ENCODE measurements around the gene SGSM1. TPM values are rescaled to one million over a fixed set of nuclear protein-coding genes. Genes with fewer than 3 reads are reported as not detected.

Gene SGSM1
- total and polyA plus RNA-seq, 2 experiments from 2014 or later, result 0.39 TPM; not detected in 1

DNA sequence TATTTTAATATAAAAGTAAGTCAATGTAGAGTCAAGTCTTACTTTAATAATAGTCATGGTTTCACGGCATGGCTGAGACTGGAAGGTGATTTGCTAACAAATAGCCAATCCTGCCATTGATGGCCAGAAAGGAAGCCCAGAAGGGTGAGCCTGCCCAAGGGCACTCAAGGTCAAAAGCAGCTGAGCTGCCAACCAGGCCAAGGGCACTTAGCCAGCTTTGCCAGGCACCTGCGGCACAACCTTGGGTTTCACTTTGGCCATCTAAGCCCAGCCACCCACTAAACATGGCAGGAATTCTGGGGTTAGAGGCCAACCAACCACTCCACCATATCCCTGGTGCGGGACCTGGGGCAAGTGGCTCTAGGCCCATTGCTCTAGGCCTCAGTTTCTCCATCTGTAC, 136.3 kb downstream of the SGSM1 start:
- no peak for DNase-seq (ENCODE audit: low read depth in 1 of 2, low spot score in 1 of 2)
- TF ChIP-seq, protein P1, sequence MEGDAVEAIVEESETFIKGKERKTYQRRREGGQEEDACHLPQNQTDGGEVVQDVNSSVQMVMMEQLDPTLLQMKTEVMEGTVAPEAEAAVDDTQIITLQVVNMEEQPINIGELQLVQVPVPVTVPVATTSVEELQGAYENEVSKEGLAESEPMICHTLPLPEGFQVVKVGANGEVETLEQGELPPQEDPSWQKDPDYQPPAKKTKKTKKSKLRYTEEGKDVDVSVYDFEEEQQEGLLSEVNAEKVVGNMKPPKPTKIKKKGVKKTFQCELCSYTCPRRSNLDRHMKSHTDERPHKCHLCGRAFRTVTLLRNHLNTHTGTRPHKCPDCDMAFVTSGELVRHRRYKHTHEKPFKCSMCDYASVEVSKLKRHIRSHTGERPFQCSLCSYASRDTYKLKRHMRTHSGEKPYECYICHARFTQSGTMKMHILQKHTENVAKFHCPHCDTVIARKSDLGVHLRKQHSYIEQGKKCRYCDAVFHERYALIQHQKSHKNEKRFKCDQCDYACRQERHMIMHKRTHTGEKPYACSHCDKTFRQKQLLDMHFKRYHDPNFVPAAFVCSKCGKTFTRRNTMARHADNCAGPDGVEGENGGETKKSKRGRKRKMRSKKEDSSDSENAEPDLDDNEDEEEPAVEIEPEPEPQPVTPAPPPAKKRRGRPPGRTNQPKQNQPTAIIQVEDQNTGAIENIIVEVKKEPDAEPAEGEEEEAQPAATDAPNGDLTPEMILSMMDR (IDR thresholded peaks at IDR 0.05; ENCODE audit: low read depth, low read length), result no peak
- no peaks in the 10 kb centered on the region for H3K36me3 ChIP-seq

DNA sequence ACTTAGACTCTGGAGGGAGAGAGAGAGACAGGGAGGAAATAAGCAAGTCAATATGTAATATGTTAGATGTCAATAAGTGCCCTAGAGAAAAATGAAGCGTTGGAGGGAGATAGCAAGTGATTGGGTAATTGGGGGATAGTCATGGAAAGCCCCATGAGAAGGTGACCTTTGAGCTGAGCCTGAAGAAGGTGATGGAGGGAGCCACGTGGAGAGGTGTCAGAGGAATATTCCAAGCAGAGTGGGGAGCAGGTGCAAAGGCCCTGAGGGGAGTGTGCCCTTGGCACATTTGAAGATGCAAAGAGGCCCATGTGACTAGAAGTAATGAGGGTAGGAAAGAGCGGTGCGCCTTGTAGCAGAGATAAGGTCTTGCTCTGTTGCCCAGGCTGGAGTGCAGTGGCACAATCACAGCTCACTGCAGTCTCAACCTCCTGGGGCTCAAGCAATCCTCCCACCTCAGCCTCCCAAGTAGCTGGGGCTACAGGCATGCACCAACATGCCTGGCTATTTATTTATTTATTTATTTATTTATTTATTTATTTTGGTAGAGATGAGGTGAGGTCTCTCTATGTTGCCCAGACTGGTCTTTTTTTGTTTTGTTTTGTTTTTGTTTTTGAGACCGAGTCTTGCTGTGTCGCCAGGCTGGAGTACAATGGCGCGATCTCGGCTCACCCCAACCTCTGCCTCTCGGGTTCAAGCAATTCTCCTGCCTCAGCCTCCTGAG, 138.4 kb downstream of the SGSM1 start:
- Histone ChIP-seq H3K4me1 (ENCODE audit: low read depth) (no peaks in the 10 kb centered on the region), H3K4me3 (no peak overlapping the region), H3K36me3 (no peaks in the 10 kb centered on the region), H3K27me3 (no peaks in the 10 kb centered on the region), H3K9me3 (ENCODE audit: low read depth) (no peaks in the 10 kb centered on the region), H3K27ac (no peak overlapping the region)
- TF ChIP-seq, protein P1 (IDR thresholded peaks at IDR 0.05; ENCODE audit: low read depth, low read length), result no peak
- no peak for DNase-seq (ENCODE audit: low read depth in 1 of 2, low spot score in 1 of 2)

More for the DNA sequence above, 136.3 kb downstream of the SGSM1 start:
- Histone ChIP-seq H3K4me1 (ENCODE audit: low read depth) (no peaks in the 10 kb centered on the region), H3K9me3 (ENCODE audit: low read depth) (no peaks in the 10 kb centered on the region), H3K27ac (no peak overlapping the region), H3K27me3 (no peaks in the 10 kb centered on the region), H3K4me3 (no peak overlapping the region)

DNA sequence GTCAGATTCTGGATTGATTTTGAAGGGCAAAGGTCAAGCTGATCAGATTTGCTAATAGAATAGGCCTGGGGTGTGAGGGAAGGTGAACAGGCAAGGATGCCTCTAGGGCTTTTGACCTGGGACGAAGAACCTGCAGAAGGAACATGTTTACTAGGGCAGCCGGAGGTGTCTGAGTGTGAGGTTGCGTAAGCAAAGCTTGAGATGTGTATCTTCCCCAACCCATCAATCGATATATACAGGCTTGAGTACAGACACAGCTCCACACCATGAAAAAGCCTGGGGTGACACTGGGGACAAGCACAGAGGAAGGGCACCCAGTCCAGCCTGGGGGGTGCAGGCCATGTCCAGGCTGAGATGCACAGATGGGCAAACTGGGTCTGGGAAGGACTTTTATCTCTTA, 139.4 kb downstream of the SGSM1 start:
- Histone ChIP-seq H3K4me1 (ENCODE audit: low read depth) (no peaks in the 10 kb centered on the region), H3K27ac (no peak overlapping the region), H3K9me3 (ENCODE audit: low read depth) (no peaks in the 10 kb centered on the region), H3K27me3 (no peaks in the 10 kb centered on the region), H3K36me3 (no peaks in the 10 kb centered on the region), H3K4me3 (no peak overlapping the region)
- TF ChIP-seq, protein P1 (IDR thresholded peaks at IDR 0.05; ENCODE audit: low read depth, low read length), result no peak
- DNase-seq (ENCODE audit: low read depth in 1 of 2, low spot score in 1 of 2), result no peak

DNA sequence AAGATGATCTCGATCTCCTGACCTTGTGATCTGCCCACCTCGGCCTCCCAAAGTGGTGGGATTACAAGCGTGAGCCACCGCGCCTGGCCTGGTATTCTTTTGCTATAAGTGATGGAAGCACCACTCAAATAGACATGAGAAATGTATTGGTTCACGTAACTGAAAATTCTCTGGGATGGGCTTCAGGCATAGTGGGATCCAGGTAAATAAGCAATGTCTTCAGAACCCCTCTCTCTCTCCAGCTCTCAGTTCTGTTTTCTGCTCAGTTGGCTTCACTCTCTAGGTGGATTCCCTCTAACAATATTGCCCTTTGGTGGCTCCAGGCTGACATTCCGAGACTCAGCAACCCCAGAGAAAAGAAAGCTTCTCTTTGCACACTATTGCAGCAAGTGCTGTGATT, 141.4 kb downstream of the SGSM1 start:
- H3K27me3 ChIP-seq, result no peaks in the 10 kb centered on the region

DNA sequence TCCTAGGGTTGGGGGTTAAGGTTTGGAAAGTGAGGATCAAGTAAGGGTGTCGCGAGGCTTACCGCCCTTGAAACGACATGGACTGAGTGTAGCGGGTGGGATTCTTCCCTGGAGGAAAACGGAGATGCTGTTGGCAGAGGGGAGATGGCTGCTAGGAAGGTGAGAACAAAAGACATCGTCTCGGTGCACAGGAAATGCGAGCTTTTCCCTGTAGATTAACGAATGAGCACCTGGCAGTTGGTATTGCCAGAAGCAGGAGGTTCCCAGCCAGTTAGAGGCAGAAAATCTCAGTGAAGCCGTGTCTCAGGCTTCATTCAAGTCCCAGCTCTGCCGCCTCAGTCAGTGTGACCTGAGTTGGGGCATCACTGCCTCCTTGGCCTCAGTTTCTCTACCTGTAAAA, 141.9 kb downstream of the SGSM1 start:
- H3K27ac ChIP-seq, result no peak overlapping the region
- H3K9me3 ChIP-seq (ENCODE audit: low read depth), result no peaks in the 10 kb centered on the region
- H3K4me1 ChIP-seq (ENCODE audit: low read depth), result no peaks in the 10 kb centered on the region
- H3K27me3 ChIP-seq, result no peaks in the 10 kb centered on the region
- H3K36me3 ChIP-seq, result no peaks in the 10 kb centered on the region
- no peak for DNase-seq (ENCODE audit: low read depth in 1 of 2, low spot score in 1 of 2)
- H3K4me3 ChIP-seq, result no peak overlapping the region
- TF ChIP-seq, protein P1 (IDR thresholded peaks at IDR 0.05; ENCODE audit: low read depth, low read length), result no peak

More for the DNA sequence above, 141.4 kb downstream of the SGSM1 start:
- no peaks in the 10 kb centered on the region for H3K9me3 ChIP-seq (ENCODE audit: low read depth)
- H3K4me1 ChIP-seq (ENCODE audit: low read depth), result no peaks in the 10 kb centered on the region
- no peak overlapping the region for H3K27ac ChIP-seq
- H3K36me3 ChIP-seq, result no peaks in the 10 kb centered on the region
- TF ChIP-seq, protein P1 (IDR thresholded peaks at IDR 0.05; ENCODE audit: low read depth, low read length), result no peak
- DNase-seq (ENCODE audit: low read depth in 1 of 2, low spot score in 1 of 2), result no peak
- H3K4me3 ChIP-seq, result no peak overlapping the region

Measured in cardiac muscle cell (in vitro differentiated cells and primary cell).